OCI-LY1 (cell line): ENCODE data around the gene RHBDF2.
"Not testable (repeated sequence)": the region's sequence is repeated elsewhere in the genome, so short reads cannot be mapped to it uniquely, and the experiment has no call there.

Experiments used
- CTCF ChIP-seq: fragments of 200-600 bp; sonication (generic), shearing (Covaris generic); IDR thresholded peaks from 2 replicates; pipeline ENCODE4 v1.5.1; 2017; ENCODE audit warnings: mild to moderate bottlenecking, antibody characterized with exemption, low read length, moderate library complexity, mixed read lengths
- EZH2 ChIP-seq: fragments of 200-600 bp; sonication (generic), shearing (Covaris generic); IDR thresholded peaks from 2 replicates; pipeline ENCODE4 v1.8.0; 2017; ENCODE audit warnings: borderline replicate concordance, mixed run types, mild to moderate bottlenecking, antibody characterized with exemption, low read length, moderate library complexity, mixed read lengths

- TF ChIP-seq CTCF, EZH2: not testable (repeated sequence)
These were observed 25.8 kb upstream of the RHBDF2 start for GRCh38 chr17:76527016-76527415.
